ENCODE data around the gene C5AR2.
"Not testable (repeated sequence)": the region's sequence is repeated elsewhere in the genome, so short reads cannot be mapped to it uniquely, and the experiment has no call there.

The C5AR2 gene

GRCh38 chr19:47343194-47343802 is 11.3 kb downstream of the C5AR2 start:
- Mint-ChIP-seq H3K4me3 (no peak overlapping the region), H3K27ac (no peak overlapping the region), H3K9me3 (peaks cover 2% of the 10 kb centered on the region), H3K4me1 (peaks cover 2% of the 10 kb centered on the region), H3K27me3 (peaks cover 18% of the 10 kb centered on the region), H3K36me3 (no peaks in the 10 kb centered on the region)
- ATAC-seq: no peak

GRCh38 chr19:47344425-47344824 is 12.4 kb downstream of the C5AR2 start:
- Mint-ChIP-seq H3K27ac (no peak overlapping the region), H3K4me1 (peaks cover 12% of the 10 kb centered on the region), H3K4me3 (no peak overlapping the region), H3K36me3 (peaks cover 4% of the 10 kb centered on the region), H3K9me3 (peaks cover 2% of the 10 kb centered on the region), H3K27me3 (peaks cover 15% of the 10 kb centered on the region)
- ATAC-seq: no peak

DNA sequence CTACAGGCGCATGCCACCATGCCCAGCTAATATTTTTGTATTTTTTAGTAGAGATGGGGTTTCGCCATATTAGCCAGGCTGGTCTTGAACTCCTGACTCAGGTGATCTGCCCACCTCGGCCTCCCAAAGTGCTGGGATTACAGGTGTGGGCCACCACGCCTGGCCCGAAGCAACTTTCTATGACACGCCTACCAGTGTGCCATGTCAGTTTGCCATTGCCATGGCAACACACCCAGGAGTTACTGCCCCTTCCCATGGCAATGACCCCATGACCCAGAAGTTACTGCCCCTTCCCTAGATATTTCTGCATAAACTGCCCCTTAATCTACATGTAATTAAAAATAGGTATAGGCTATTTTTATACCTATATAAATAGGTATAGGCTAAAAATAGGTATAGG is 14.0 kb downstream of the C5AR2 start:
- not testable (repeated sequence) for H3K4me3 Mint-ChIP-seq, H3K27me3 Mint-ChIP-seq, ATAC-seq, H3K27ac Mint-ChIP-seq
- Mint-ChIP-seq H3K4me1 (peaks cover 28% of the 10 kb centered on the region), H3K36me3 (peaks cover 18% of the 10 kb centered on the region), H3K9me3 (peaks cover 12% of the 10 kb centered on the region)

- H3K36me3 Mint-ChIP-seq: peaks cover 42% of the 10 kb centered on the region
- H3K27ac Mint-ChIP-seq: peak within 1 kb of the TSS; percentile 81
- peak within 1 kb of the TSS; percentile 91 for H3K4me3 Mint-ChIP-seq
- no peaks in the 10 kb centered on the region for H3K27me3 Mint-ChIP-seq
- H3K4me1 Mint-ChIP-seq: peaks cover 40% of the 10 kb centered on the region
- peaks cover 9% of the 10 kb centered on the region for H3K9me3 Mint-ChIP-seq
- ATAC-seq: peak; percentile 99
Observed at GRCh38 chr19:47348819-47349795, 17.1 kb downstream of the C5AR2 start, which contains the start of gene DHX34. DHX34 (plus strand) TSS chr19:47349315; CDS start chr19:47353031, 3,716 bp downstream.

- no peaks in the 10 kb centered on the region for H3K27me3 Mint-ChIP-seq
- H3K4me3 Mint-ChIP-seq: peak overlapping the region; percentile 10
- H3K36me3 Mint-ChIP-seq: peaks cover 56% of the 10 kb centered on the region
- H3K27ac Mint-ChIP-seq: no peak overlapping the region
- H3K9me3 Mint-ChIP-seq: peaks cover 9% of the 10 kb centered on the region
- H3K4me1 Mint-ChIP-seq: peaks cover 49% of the 10 kb centered on the region
- ATAC-seq: no peak
Observed at GRCh38 chr19:47350630-47351029, 18.7 kb downstream of the C5AR2 start.

- H3K36me3 Mint-ChIP-seq: peaks cover 65% of the 10 kb centered on the region
- no peak overlapping the region for H3K27ac Mint-ChIP-seq
- H3K9me3 Mint-ChIP-seq: peaks cover 9% of the 10 kb centered on the region
- no peaks in the 10 kb centered on the region for H3K27me3 Mint-ChIP-seq
- no peak overlapping the region for H3K4me3 Mint-ChIP-seq
- no peak for ATAC-seq
- H3K4me1 Mint-ChIP-seq: peaks cover 56% of the 10 kb centered on the region
Observed at GRCh38 chr19:47351548-47351947, 19.6 kb downstream of the C5AR2 start.

GRCh38 chr19:47352095-47352494 is 20.1 kb downstream of the C5AR2 start:
- Mint-ChIP-seq H3K4me3 (no peak overlapping the region), H3K36me3 (peaks cover 70% of the 10 kb centered on the region), H3K4me1 (peaks cover 56% of the 10 kb centered on the region), H3K9me3 (peaks cover 9% of the 10 kb centered on the region), H3K27ac (no peak overlapping the region), H3K27me3 (no peaks in the 10 kb centered on the region)
- ATAC-seq: no peak

- Mint-ChIP-seq H3K4me3 (no peak overlapping the region), H3K27ac (no peak overlapping the region), H3K9me3 (peaks cover 9% of the 10 kb centered on the region), H3K4me1 (peaks cover 55% of the 10 kb centered on the region), H3K27me3 (no peaks in the 10 kb centered on the region), H3K36me3 (peaks cover 82% of the 10 kb centered on the region)
- no peak for ATAC-seq
Observed at GRCh38 chr19:47353307-47353712, 21.3 kb downstream of the C5AR2 start.

GRCh38 chr19:47356900-47357299 is 24.9 kb downstream of the C5AR2 start:
- H3K4me1 Mint-ChIP-seq: peaks cover 22% of the 10 kb centered on the region
- no peak overlapping the region for H3K4me3 Mint-ChIP-seq
- H3K27ac Mint-ChIP-seq: no peak overlapping the region
- H3K9me3 Mint-ChIP-seq: no peaks in the 10 kb centered on the region
- H3K36me3 Mint-ChIP-seq: peaks cover 97% of the 10 kb centered on the region
- ATAC-seq: no peak
- H3K27me3 Mint-ChIP-seq: no peaks in the 10 kb centered on the region

DNA sequence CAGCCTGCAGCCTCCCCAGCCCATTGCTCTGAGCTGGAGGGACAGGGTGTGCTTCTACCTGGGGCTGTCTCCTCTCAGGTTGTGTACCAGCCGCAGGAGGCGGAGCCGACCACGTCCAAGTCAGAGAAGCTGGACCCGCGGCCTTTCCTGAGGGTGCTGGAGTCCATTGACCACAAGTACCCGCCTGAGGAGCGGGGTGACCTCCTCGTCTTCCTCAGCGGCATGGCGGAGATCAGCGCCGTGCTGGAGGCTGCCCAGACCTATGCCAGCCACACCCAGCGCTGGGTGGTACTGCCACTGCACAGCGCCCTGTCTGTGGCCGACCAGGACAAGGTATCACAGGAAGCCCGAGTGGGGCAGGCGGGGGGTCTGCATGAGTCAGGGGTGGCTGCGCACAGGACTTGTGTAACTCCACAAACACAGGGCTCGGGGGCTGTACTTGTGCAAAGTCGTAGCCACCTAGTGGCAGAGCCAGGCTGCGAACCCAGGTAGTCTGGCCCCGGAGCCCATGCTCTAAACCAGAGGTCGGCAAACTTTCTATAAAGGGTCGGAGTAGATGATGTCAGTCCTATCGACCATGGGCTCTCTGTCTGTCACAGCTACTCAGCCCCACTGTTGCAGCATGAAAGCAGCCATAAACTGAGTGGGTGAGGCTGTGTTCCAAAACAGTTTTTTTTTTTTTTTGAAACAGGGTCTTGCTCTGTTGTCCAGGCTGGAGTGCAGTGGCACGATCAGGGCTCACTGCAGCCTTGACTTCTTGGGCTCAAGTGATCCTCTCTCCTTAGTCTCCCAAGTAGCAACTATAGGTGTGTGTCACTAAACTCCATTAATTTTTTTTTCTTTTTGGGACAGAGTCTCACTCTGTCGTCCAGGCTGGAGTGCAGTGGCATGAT is 26.1 kb downstream of the C5AR2 start:
- no peaks in the 10 kb centered on the region for H3K9me3 Mint-ChIP-seq
- no peaks in the 10 kb centered on the region for H3K27me3 Mint-ChIP-seq
- peaks cover 91% of the 10 kb centered on the region for H3K36me3 Mint-ChIP-seq
- ATAC-seq: no peak
- H3K4me1 Mint-ChIP-seq: peaks cover 17% of the 10 kb centered on the region
- no peak overlapping the region for H3K27ac Mint-ChIP-seq
- H3K4me3 Mint-ChIP-seq: no peak overlapping the region

DNA sequence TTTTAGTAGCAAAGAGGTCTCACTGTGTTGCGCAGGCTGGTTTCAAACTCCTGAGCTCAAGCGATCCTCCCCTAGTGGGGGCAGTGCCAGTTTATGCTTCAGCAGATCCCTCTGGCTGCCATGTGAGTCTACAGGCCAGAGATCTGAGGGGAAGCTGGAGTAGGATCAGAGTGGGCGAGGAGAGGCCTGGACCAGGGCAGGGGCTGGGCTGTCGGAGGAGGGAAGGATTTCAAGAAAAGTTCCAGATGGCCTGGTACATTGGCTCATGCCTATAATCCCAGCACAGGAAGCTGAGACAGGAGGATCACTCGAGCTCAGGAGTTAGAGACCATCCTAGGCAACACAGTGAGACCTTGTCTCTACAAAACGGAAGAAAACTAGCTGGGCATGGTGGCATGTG is 27.0 kb downstream of the C5AR2 start:
- Mint-ChIP-seq H3K9me3 (no peaks in the 10 kb centered on the region), H3K36me3 (peaks cover 91% of the 10 kb centered on the region), H3K4me3 (no peak overlapping the region), H3K27me3 (no peaks in the 10 kb centered on the region), H3K27ac (no peak overlapping the region), H3K4me1 (peaks cover 17% of the 10 kb centered on the region)
- ATAC-seq: no peak

DNA sequence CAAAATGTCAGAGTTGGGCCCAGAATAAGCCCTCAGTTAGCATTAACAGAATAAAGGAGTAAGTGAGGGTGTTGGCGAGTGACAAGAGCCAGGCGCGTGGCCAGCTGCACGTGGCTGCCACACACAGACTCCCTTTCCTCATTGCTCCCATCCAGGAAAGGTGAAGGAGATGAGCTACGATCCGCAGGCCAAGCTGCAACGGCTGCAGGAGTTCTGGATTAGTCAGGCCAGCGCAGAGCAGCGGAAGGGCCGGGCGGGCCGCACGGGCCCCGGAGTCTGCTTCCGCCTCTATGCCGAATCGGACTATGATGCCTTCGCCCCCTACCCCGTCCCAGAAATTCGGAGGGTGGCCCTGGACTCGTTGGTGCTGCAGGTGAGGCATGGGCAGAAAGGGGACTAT is 30.3 kb downstream of the C5AR2 start:
- no peaks in the 10 kb centered on the region for H3K9me3 Mint-ChIP-seq
- peaks cover 75% of the 10 kb centered on the region for H3K36me3 Mint-ChIP-seq
- no peaks in the 10 kb centered on the region for H3K4me1 Mint-ChIP-seq
- H3K4me3 Mint-ChIP-seq: no peak overlapping the region
- H3K27ac Mint-ChIP-seq: no peak overlapping the region
- ATAC-seq: no peak
- H3K27me3 Mint-ChIP-seq: no peaks in the 10 kb centered on the region

DNA sequence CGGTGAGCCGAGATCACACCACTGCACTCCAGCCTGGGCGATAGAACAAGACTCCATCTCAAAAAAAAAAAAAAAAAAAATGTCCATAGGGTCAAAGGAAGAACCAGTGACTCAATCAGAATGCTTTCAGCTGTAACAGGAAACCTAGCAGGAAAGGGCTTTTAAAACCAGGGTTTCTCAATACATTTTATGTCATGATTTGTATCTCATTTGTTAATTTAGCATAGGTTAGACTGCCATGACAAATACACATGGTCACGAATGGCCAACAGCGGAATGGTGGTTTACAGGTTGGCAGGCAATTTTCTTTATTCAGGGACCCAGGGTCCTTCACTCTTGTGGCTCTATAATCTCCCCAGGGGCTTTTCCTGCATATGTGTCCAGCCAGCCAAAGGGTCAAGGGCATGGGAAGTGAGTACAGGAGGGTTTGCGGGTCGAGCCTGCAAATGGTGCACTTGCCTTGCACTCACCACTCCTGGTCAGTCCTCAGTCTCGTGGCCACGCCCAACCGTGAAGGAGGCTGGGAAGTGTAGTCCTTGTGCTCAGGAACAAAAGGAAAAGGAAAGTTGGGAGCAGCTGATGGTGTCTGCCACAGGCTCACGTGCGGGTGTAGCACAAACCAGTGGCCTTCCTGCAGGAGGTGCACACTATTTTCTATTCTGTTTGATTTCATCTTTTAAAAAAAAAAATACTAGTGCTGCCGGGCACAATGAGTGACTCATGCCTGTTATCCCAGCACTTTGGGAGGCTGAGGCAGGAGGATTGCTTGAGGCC is 32.0 kb downstream of the C5AR2 start:
- Mint-ChIP-seq H3K27me3 (no peaks in the 10 kb centered on the region), H3K4me1 (no peaks in the 10 kb centered on the region), H3K27ac (no peak overlapping the region), H3K4me3 (no peak overlapping the region), H3K9me3 (no peaks in the 10 kb centered on the region), H3K36me3 (peaks cover 66% of the 10 kb centered on the region)
- ATAC-seq: no peak

GRCh38 chr19:47365455-47365854 is 33.5 kb downstream of the C5AR2 start:
- not testable (repeated sequence) for H3K27ac Mint-ChIP-seq, H3K4me1 Mint-ChIP-seq, ATAC-seq, H3K9me3 Mint-ChIP-seq, H3K4me3 Mint-ChIP-seq, H3K27me3 Mint-ChIP-seq
- peaks cover 67% of the 10 kb centered on the region for H3K36me3 Mint-ChIP-seq
